HEK293 (cell line): ENCODE results near the gene TRIP10.

Experiments
- CTCF ChIA-PET: fragments of 350-600 bp; formaldehyde crosslinking; extraction: SDS; loops from one replicate; lab custom pipeline; 2021; ENCODE audit warnings: antibody characterized with exemption; lab: Yijun Ruan, JAX
- POLR2A ChIA-PET: fragments of 300-600 bp; formaldehyde crosslinking; extraction: SDS; loops from one replicate; lab custom pipeline; 2020; ENCODE audit warnings: antibody characterized with exemption, inconsistent platforms; lab: Yijun Ruan, JAX
- H3K27ac ChIP-seq: fragments of 200-500 bp; sonication (Bioruptor generic); 2 replicates; pipeline ENCODE4 v1.5.1; 2014; ENCODE audit warnings: low read depth, low read length, control low read depth, inconsistent platforms; ENCODE audit errors: extremely low read depth
- H3K36me3 ChIP-seq, 2 experiments: fragments of 200-500 bp in 1 of 2; sonication (Bioruptor generic) in 1 of 2; 1 replicate in 1 of 2; 2 replicates in 1 of 2; pipeline ENCODE4 v1.5.1; 2014 to 2017; ENCODE audit warnings: inconsistent platforms in 2 of 2, low read length in 2 of 2; ENCODE audit not compliant: control insufficient read depth in 2 of 2, insufficient read depth in 1 of 2
- H3K4me1 ChIP-seq: fragments of 200-500 bp; sonication (Bioruptor generic); 2 replicates; pipeline ENCODE4 v1.5.1; 2014; ENCODE audit warnings: mild to moderate bottlenecking, low read length, inconsistent platforms; ENCODE audit not compliant: control insufficient read depth, insufficient read depth
- H3K4me3 ChIP-seq: 2 replicates; pipeline ENCODE4 v1.5.1; 2011; ENCODE audit warnings: low read depth, mild to moderate bottlenecking, control low read depth, low read length, moderate library complexity
- H3K9me3 ChIP-seq: fragments of 200-500 bp; sonication (Bioruptor generic); 2 replicates; pipeline ENCODE4 v1.5.1; 2014; ENCODE audit warnings: low read depth, low read length, inconsistent platforms; ENCODE audit not compliant: control insufficient read depth, insufficient read depth
- CTCF ChIP-seq: fragments of 450-650 bp; formaldehyde crosslinking; IDR thresholded peaks from 2 replicates; pipeline ENCODE4 v1.5.1; 2016; ENCODE audit warnings: missing biosample characterization, missing genetic modification characterization
- EGR2 ChIP-seq: fragments of 450-650 bp; formaldehyde crosslinking; IDR thresholded peaks from 2 replicates; pipeline ENCODE4 v1.5.1; 2016; ENCODE audit warnings: low read depth, missing biosample characterization, missing genetic modification characterization
- GLIS2 ChIP-seq: fragments of 450-650 bp; formaldehyde crosslinking; IDR thresholded peaks from 2 replicates; pipeline ENCODE4 v1.5.1; 2016; ENCODE audit warnings: missing biosample characterization, missing genetic modification characterization
- KLF10 ChIP-seq: fragments of 450-650 bp; IDR thresholded peaks from 2 replicates; pipeline ENCODE4 v1.5.1; 2018; ENCODE audit warnings: missing biosample characterization, mild to moderate bottlenecking, missing genetic modification characterization
- KLF8 ChIP-seq: fragments of 450-650 bp; formaldehyde crosslinking; IDR thresholded peaks from 2 replicates; pipeline ENCODE4 v1.5.1; 2016; ENCODE audit warnings: missing biosample characterization, missing genetic modification characterization
- OVOL3 ChIP-seq: fragments of 450-650 bp; formaldehyde crosslinking; IDR thresholded peaks from 2 replicates; pipeline ENCODE4 v1.5.1; 2016; ENCODE audit warnings: missing biosample characterization, missing genetic modification characterization
- PRDM1 ChIP-seq: fragments of 450-650 bp; formaldehyde crosslinking; IDR thresholded peaks from 2 replicates; pipeline ENCODE4; 2016; ENCODE audit warnings: missing biosample characterization, missing genetic modification characterization
- SCRT1 ChIP-seq: fragments of 450-650 bp; formaldehyde crosslinking; IDR thresholded peaks from 2 replicates; pipeline ENCODE4 v1.5.1; 2016; ENCODE audit warnings: missing biosample characterization, missing genetic modification characterization, borderline replicate concordance
- SP2 ChIP-seq: fragments of 450-650 bp; formaldehyde crosslinking; IDR thresholded peaks from 2 replicates; pipeline ENCODE4 v1.5.1; 2016; ENCODE audit warnings: missing biosample characterization, missing genetic modification characterization
- TCF7L2 ChIP-seq: IDR thresholded peaks from 2 replicates; pipeline ENCODE4 v1.6.1; 2011; ENCODE audit warnings: low read depth, mild to moderate bottlenecking, inconsistent platforms, low read length, moderate library complexity, borderline replicate concordance
- ZBTB17 ChIP-seq: fragments of 450-650 bp; formaldehyde crosslinking; IDR thresholded peaks from 2 replicates; pipeline ENCODE4 v1.5.1; 2016; ENCODE audit warnings: missing biosample characterization, missing genetic modification characterization
- ZBTB48 ChIP-seq: fragments of 450-650 bp; formaldehyde crosslinking; IDR thresholded peaks from 2 replicates; pipeline ENCODE4 v1.5.1; 2016; ENCODE audit warnings: missing biosample characterization, missing genetic modification characterization
- ZBTB7A ChIP-seq: fragments of 450-650 bp; formaldehyde crosslinking; IDR thresholded peaks from 2 replicates; pipeline ENCODE4 v1.5.1; 2016; ENCODE audit warnings: low read depth, missing biosample characterization, missing genetic modification characterization
- ZFHX2 ChIP-seq: fragments of 450-650 bp; formaldehyde crosslinking; conservative IDR thresholded peaks from 2 replicates; pipeline ENCODE4 v1.5.1; 2016; ENCODE audit warnings: missing biosample characterization, missing genetic modification characterization
- ZNF157 ChIP-seq: fragments of 450-650 bp; formaldehyde crosslinking; IDR thresholded peaks from 2 replicates; pipeline ENCODE4 v1.5.1; 2016; ENCODE audit warnings: missing biosample characterization, missing genetic modification characterization
- ZNF169 ChIP-seq: fragments of 450-650 bp; formaldehyde crosslinking; IDR thresholded peaks from 2 replicates; pipeline ENCODE4 v1.5.1; 2016; ENCODE audit warnings: missing biosample characterization, missing genetic modification characterization
- ZNF221 ChIP-seq: fragments of 450-650 bp; formaldehyde crosslinking; IDR thresholded peaks from 2 replicates; pipeline ENCODE4 v1.5.1; 2017; ENCODE audit warnings: missing biosample characterization, missing genetic modification characterization, borderline replicate concordance
- ZNF239 ChIP-seq: fragments of 450-650 bp; formaldehyde crosslinking; IDR thresholded peaks from 2 replicates; pipeline ENCODE4 v1.5.1; 2016; ENCODE audit warnings: missing biosample characterization, missing genetic modification characterization
- ZNF266 ChIP-seq: fragments of 450-650 bp; formaldehyde crosslinking; IDR thresholded peaks from 2 replicates; pipeline ENCODE4 v1.5.1; 2016; ENCODE audit warnings: missing biosample characterization, missing genetic modification characterization, low read depth
- ZNF366 ChIP-seq: fragments of 450-650 bp; formaldehyde crosslinking; conservative IDR thresholded peaks from 2 replicates; pipeline ENCODE4 v1.5.1; 2016; ENCODE audit warnings: missing biosample characterization, missing genetic modification characterization
- ZNF398 ChIP-seq: fragments of 450-650 bp; formaldehyde crosslinking; IDR thresholded peaks from 2 replicates; pipeline ENCODE4 v1.5.1; 2017; ENCODE audit warnings: missing biosample characterization, missing genetic modification characterization
- ZNF426 ChIP-seq: fragments of 450-650 bp; formaldehyde crosslinking; IDR thresholded peaks from 2 replicates; pipeline ENCODE4 v1.5.1; 2017; ENCODE audit warnings: missing biosample characterization, missing genetic modification characterization, mild to moderate bottlenecking, inconsistent platforms, moderate library complexity
- ZNF530 ChIP-seq: fragments of 450-650 bp; formaldehyde crosslinking; IDR thresholded peaks from 2 replicates; pipeline ENCODE4 v1.5.1; 2016; ENCODE audit warnings: low read depth, missing biosample characterization, missing genetic modification characterization
- ZNF596 ChIP-seq: fragments of 450-650 bp; IDR thresholded peaks from 2 replicates; pipeline ENCODE4 v1.5.0; 2018; ENCODE audit warnings: missing biosample characterization, mild to moderate bottlenecking, missing genetic modification characterization, moderate library complexity
- ZNF600 ChIP-seq: fragments of 450-650 bp; formaldehyde crosslinking; IDR thresholded peaks from 2 replicates; pipeline ENCODE4 v1.5.1; 2016; ENCODE audit warnings: missing biosample characterization, missing genetic modification characterization
- ZNF777 ChIP-seq: fragments of 450-650 bp; formaldehyde crosslinking; IDR thresholded peaks from 2 replicates; pipeline ENCODE4 v1.5.1; 2017; ENCODE audit warnings: missing biosample characterization, missing genetic modification characterization, borderline replicate concordance

Gene TRIP10

GRCh38 chr19:6709549-6709948 lies 29.9 kb upstream of the TRIP10 start:
- TF ChIP-seq OVOL3 (no peak), SCRT1 (tag by site-specific recombination) (no peak), EGR2 (tag by site-specific recombination) (peak; percentile 11; the same call in 1 of the 2 replicates), ZBTB7A (no peak), TCF7L2 (no peak), ZFHX2 (tag by site-specific recombination) (peak; percentile 11; the same call in 1 of the 2 replicates), ZNF530 (tag by site-specific recombination) (peak; percentile 96), ZNF426 (tag by site-specific recombination) (no peak), ZNF221 (tag by site-specific recombination) (no peak)
- no peaks in the 10 kb centered on the region for H3K9me3 ChIP-seq
- no peak overlapping the region for H3K4me3 ChIP-seq
- CTCF ChIA-PET, result interaction anchor here (0.5 to 0.6 kb wide), 3 partner anchors 20 to 192 kb away, joined by 3 to 4 read pairs (median 3); no protein-coding TSS in a partner anchor
- POLR2A ChIA-PET, result no interaction called here
- H3K4me1 ChIP-seq, result no peaks in the 10 kb centered on the region
- H3K36me3 ChIP-seq, result no peaks in the 10 kb centered on the region
- H3K27ac ChIP-seq, result no peak overlapping the region

- ChIA-PET CTCF (interaction anchor here (0.6 to 1.2 kb wide), 3 partner anchors 12 to 1484 kb away, joined by 3 to 6 read pairs (median 3); no protein-coding TSS in a partner anchor), POLR2A (no interaction called here)
- Histone ChIP-seq H3K4me3 (no peak overlapping the region), H3K9me3 (no peaks in the 10 kb centered on the region), H3K27ac (no peak overlapping the region), H3K36me3 (no peaks in the 10 kb centered on the region), H3K4me1 (no peaks in the 10 kb centered on the region)
- TF ChIP-seq SP2 (tag by site-specific recombination) (0 out of 2 replicates have a peak, but pooled peaks have one; percentile 5), ZNF777 (tag by site-specific recombination) (0 out of 2 replicates have a peak, but pooled peaks have one; percentile 5), ZNF596 (tag by site-specific recombination) (peak; percentile 98), ZNF398 (tag by site-specific recombination) (0 out of 2 replicates have a peak, but pooled peaks have one; percentile 29), ZFHX2 (tag by site-specific recombination) (peak; percentile 99), ZBTB48 (tag by site-specific recombination) (0 out of 2 replicates have a peak, but pooled peaks have one; percentile 14), KLF8 (tag by site-specific recombination) (no peak), PRDM1 (tag by site-specific recombination) (peak; percentile 100), ZNF169 (tag by site-specific recombination) (peak; percentile 100), ZBTB17 (tag by site-specific recombination) (peak; percentile 44; the same call in 1 of the 2 replicates), KLF10 (no peak), ZNF157 (0 out of 2 replicates have a peak, but pooled peaks have one; percentile 37), CTCF (peak; percentile 68), ZNF600 (0 out of 2 replicates have a peak, but pooled peaks have one; percentile 10), EGR2 (tag by site-specific recombination) (peak; percentile 99), ZNF266 (tag by site-specific recombination) (peak; percentile 10; the same call in 1 of the 2 replicates), ZNF221 (tag by site-specific recombination) (no peak), ZNF366 (tag by site-specific recombination) (peak; percentile 91), ZNF239 (tag by site-specific recombination) (no peak), GLIS2 (tag by site-specific recombination) (peak; percentile 54)
Measured at GRCh38 chr19:6710273-6711077, 29.0 kb upstream of the TRIP10 start.
